Measurements from ENCODE around the gene SGPP1. TPM values are rescaled to one million over a fixed set of nuclear protein-coding genes. Genes with fewer than 3 reads are reported as not detected.

SGPP1 gene
- total and polyA plus RNA-seq, 12 donors = 6.3 to 54.3 (median 24.1) TPM

DNA sequence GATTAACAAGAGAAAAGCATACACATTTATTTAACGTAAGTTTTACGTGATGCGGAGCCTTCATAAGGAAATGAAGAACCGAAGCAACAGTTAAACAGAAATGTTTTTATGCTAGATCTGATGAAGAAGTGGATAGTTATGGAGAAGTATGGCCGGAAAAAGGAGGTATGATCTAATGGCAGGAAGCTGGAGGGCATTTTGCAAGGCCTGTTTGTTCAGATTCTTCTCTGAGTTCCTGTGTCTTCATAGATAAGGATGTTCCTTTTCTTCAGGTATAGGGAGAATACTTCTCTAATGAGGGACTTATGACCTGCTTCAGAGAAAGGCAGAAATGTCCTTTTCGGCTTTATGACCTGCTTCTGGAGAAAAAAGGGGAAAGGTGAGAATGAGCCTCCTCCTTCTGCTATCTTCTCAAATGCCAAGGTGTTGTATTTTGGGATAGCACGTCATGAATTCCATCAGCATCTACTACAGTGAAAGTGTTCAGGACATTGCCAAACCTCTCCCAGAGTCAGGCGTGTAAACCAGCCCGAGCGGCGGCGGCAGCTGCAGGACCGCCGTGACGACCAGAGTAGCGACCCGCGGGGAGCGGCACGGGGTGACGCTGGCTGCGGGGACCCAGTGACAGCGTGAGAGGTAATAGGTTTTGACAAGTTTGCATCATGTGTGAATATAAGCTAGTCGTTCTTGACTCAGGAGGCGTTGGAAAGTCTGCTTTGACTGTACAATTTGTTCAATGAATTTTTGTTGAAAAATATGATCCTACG lies 33.7 kb upstream of the SGPP1 start:
- Histone ChIP-seq H3K27me3 (no peaks in the 10 kb centered on the region), H3K4me3 (no peak overlapping the region), H3K27ac (no peak overlapping the region), H3K4me1 (replicated peaks in 1 of 2) (peaks cover 0 to 5% of the 10 kb centered on the region in 2 donors), H3K36me3 (replicated peaks in 1 of 2) (no peaks in the 10 kb centered on the region), H3K9me3 (replicated peaks in 1 of 3) (no peaks in the 10 kb centered on the region)
- no peak for TF ChIP-seq POLR2A (IDR thresholded peaks at IDR 0.05)
- TF ChIP-seq, protein P1, sequence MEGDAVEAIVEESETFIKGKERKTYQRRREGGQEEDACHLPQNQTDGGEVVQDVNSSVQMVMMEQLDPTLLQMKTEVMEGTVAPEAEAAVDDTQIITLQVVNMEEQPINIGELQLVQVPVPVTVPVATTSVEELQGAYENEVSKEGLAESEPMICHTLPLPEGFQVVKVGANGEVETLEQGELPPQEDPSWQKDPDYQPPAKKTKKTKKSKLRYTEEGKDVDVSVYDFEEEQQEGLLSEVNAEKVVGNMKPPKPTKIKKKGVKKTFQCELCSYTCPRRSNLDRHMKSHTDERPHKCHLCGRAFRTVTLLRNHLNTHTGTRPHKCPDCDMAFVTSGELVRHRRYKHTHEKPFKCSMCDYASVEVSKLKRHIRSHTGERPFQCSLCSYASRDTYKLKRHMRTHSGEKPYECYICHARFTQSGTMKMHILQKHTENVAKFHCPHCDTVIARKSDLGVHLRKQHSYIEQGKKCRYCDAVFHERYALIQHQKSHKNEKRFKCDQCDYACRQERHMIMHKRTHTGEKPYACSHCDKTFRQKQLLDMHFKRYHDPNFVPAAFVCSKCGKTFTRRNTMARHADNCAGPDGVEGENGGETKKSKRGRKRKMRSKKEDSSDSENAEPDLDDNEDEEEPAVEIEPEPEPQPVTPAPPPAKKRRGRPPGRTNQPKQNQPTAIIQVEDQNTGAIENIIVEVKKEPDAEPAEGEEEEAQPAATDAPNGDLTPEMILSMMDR (IDR thresholded peaks at IDR 0.05) = no peak
- intact Hi-C loops (cut with DNase I) = no loop called here
- 80 to 90% (median 83%) methylated on average over 26 of the region's 26 CpGs for WGBS, 4 donors
- no peak for DNase-seq

DNA sequence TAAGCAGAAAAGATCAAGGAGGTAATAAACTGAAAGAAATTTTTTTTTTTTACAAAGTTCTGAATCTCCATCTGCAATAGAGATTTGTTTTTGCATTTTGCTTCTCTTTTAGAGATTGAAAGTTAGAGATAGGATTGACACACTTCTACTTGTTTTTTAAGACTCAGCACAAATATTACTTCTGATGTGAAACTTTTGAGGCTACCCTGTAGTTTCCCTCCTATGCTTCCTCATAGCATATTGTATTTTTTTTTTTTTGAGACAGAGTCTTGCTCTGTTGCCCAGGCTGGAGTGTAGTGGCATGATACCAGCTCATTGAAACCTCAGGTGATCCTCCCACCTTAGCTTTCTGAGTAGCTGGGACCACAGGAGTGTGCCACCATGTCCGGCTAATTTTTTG lies 32.1 kb upstream of the SGPP1 start:
- WGBS, 4 donors = 95 to 100% (median 98%) methylated on average over 1 of the region's 1 CpG
- H3K36me3 ChIP-seq (replicated peaks in 1 of 2) = no peaks in the 10 kb centered on the region
- no peak for DNase-seq
- H3K27ac ChIP-seq = peak overlapping the region in 1 of 5 donors; percentile 73
- peak overlapping the region in 2 of 4 donors; percentile 3 to 26 for H3K4me3 ChIP-seq
- intact Hi-C loops (cut with DNase I) = no loop called here
- H3K4me1 ChIP-seq (replicated peaks in 1 of 2) = peaks cover 0 to 5% of the 10 kb centered on the region in 2 donors
- H3K9me3 ChIP-seq (replicated peaks in 1 of 3) = no peaks in the 10 kb centered on the region
- TF ChIP-seq, protein P1 (IDR thresholded peaks at IDR 0.05) = no peak
- no peak for TF ChIP-seq POLR2A (IDR thresholded peaks at IDR 0.05)
- no peaks in the 10 kb centered on the region for H3K27me3 ChIP-seq

DNA sequence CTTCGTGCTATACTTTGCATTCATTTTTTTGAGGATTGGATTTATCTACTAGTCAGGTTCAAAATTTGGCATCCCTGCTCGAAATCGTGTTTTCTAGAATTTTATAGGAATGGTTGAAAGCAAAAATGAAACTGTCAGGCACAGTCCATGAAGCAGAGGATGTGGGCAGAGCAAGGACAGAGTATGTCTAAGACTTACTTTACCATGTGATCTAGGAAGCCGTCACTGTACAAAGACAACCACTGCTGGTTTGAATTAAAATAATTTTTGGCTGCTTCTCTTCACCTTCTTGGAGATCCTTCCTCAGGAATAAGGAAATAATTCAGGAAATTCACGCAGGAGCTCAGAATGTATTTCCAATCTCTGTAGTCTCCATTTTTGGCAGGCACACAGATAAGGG lies 31.6 kb upstream of the SGPP1 start:
- no peaks in the 10 kb centered on the region for H3K27me3 ChIP-seq
- WGBS, 4 donors = 26 to 39% (median 35%) methylated on average over 5 of the region's 5 CpGs
- peaks cover 0 to 5% of the 10 kb centered on the region in 2 donors for H3K4me1 ChIP-seq (replicated peaks in 1 of 2)
- DNase-seq = peak in 1 of 7 donors; percentile 16
- no peaks in the 10 kb centered on the region for H3K36me3 ChIP-seq (replicated peaks in 1 of 2)
- no peaks in the 10 kb centered on the region for H3K9me3 ChIP-seq (replicated peaks in 1 of 3)
- intact Hi-C loops (cut with DNase I) = no loop called here
- H3K27ac ChIP-seq = peak overlapping the region in 3 of 5 donors; percentile 2 to 73 (median 16)
- TF ChIP-seq, protein P1 (IDR thresholded peaks at IDR 0.05) = no peak
- no peak for TF ChIP-seq POLR2A (IDR thresholded peaks at IDR 0.05)
- peak overlapping the region in 2 of 4 donors; percentile 3 to 26 for H3K4me3 ChIP-seq

DNA sequence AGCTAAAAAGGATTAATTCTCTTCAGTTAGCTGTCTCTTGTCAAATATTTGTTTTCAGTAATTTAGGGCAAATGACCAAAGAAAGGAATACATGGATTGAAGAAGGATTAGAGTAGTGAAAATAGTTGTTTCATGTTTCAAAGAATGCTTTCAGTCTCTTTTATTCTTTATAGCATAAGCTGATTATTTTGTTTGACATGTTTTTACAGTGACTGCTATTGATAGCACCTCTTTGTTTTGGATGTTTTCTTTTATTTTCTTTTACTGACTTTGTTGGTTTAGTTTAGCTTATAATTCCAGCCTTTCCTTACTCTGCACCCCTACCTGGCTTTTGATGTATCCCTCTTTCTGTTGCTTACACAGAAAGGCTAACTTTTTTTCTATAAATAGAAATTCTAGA lies 29.3 kb upstream of the SGPP1 start:
- TF ChIP-seq, protein P1 (IDR thresholded peaks at IDR 0.05) = no peak
- no peak for TF ChIP-seq POLR2A (IDR thresholded peaks at IDR 0.05)
- Histone ChIP-seq H3K9me3 (replicated peaks in 1 of 3) (no peaks in the 10 kb centered on the region), H3K36me3 (replicated peaks in 1 of 2) (no peaks in the 10 kb centered on the region), H3K27me3 (no peaks in the 10 kb centered on the region), H3K4me1 (replicated peaks in 1 of 2) (peaks cover 0 to 5% of the 10 kb centered on the region in 2 donors), H3K27ac (no peak overlapping the region), H3K4me3 (no peak overlapping the region)
- intact Hi-C loops (cut with DNase I) = no loop called here
- no peak for DNase-seq
